Neuronal stem cell (in vitro differentiated cells): ENCODE measurements around the gene LUZP1.

Experiments used
- DNase-seq: peaks from one replicate; pipeline ENCODE4 v3.0.0-alpha.2; 2013; ENCODE audit warnings: low spot score
- H2AFZ ChIP-seq: one replicate; pipeline ENCODE4 v1.6.1; 2013; ENCODE audit warnings: mild to moderate bottlenecking, low read length, inconsistent platforms
- H2AK5ac ChIP-seq: 2 replicates; pipeline ENCODE4 v1.6.1; 2013; ENCODE audit warnings: low read depth, mild to moderate bottlenecking, inconsistent platforms, low read length, moderate library complexity, mixed read lengths
- H2BK120ac ChIP-seq: 2 replicates; pipeline ENCODE4 v1.6.1; 2013; ENCODE audit warnings: low read depth, mild to moderate bottlenecking, inconsistent platforms, low read length, moderate library complexity, mixed read lengths
- H2BK12ac ChIP-seq: one replicate; pipeline ENCODE4 v1.6.1; 2013; ENCODE audit warnings: low read length, inconsistent platforms
- H2BK15ac ChIP-seq: 2 replicates; pipeline ENCODE4 v1.6.1; 2013; ENCODE audit warnings: mild to moderate bottlenecking, low read length, inconsistent platforms, mixed read lengths
- H2BK5ac ChIP-seq: one replicate; pipeline ENCODE4 v1.6.1; 2013; ENCODE audit warnings: inconsistent platforms, mild to moderate bottlenecking, low read length, moderate library complexity
- H3K14ac ChIP-seq: one replicate; pipeline ENCODE4 v1.6.1; 2013; ENCODE audit warnings: low read length, inconsistent platforms
- H3K18ac ChIP-seq: 2 replicates; pipeline ENCODE4 v1.6.1; 2013; ENCODE audit warnings: low read length, inconsistent platforms
- H3K23ac ChIP-seq: 2 replicates; pipeline ENCODE4 v1.6.1; 2013; ENCODE audit warnings: low read depth, mild to moderate bottlenecking, mixed read lengths, low read length, inconsistent platforms; ENCODE audit not compliant: poor library complexity
- H3K27ac ChIP-seq: replicated peaks from 3 replicates; pipeline ENCODE4 v1.5.1; 2013; ENCODE audit warnings: low read length, inconsistent platforms
- H3K27me3 ChIP-seq, 3 experiments: 2 replicates each; pipeline ENCODE4 v1.6.1; 2013; ENCODE audit warnings: low read length in 3 of 3, mild to moderate bottlenecking in 2 of 3, inconsistent platforms in 1 of 3, low read depth in 1 of 3, mixed read lengths in 1 of 3, moderate library complexity in 1 of 3; ENCODE audit not compliant: control insufficient read depth in 3 of 3, insufficient read depth in 3 of 3
- H3K36me3 ChIP-seq, 2 donors: replicated peaks in 1 of 2; 2 replicates each; pipeline ENCODE4 v1.6.1; 2013; ENCODE audit warnings: low read length in 2 of 2; ENCODE audit not compliant: control insufficient read depth in 2 of 2, insufficient read depth in 2 of 2
- H3K4ac ChIP-seq: 2 replicates; pipeline ENCODE4 v1.6.1; 2013; ENCODE audit warnings: inconsistent platforms, mild to moderate bottlenecking, low read length, moderate library complexity
- H3K4me1 ChIP-seq, 2 donors: 1 replicate in 1 of 2; 2 replicates in 1 of 2; pipeline ENCODE4 v1.6.1; 2013; ENCODE audit warnings: low read length in 2 of 2, low read depth in 1 of 2; ENCODE audit not compliant: control insufficient read depth in 2 of 2, insufficient read depth in 1 of 2
- H3K4me2 ChIP-seq: one replicate; pipeline ENCODE4 v1.6.1; 2013; ENCODE audit warnings: mild to moderate bottlenecking, low read length, inconsistent platforms; ENCODE audit not compliant: insufficient read depth, poor library complexity, severe bottlenecking
- H3K4me3 ChIP-seq, 2 donors: 2 replicates each; pipeline ENCODE4 v1.5.1; 2013; ENCODE audit warnings: low read length in 2 of 2, mild to moderate bottlenecking in 2 of 2, inconsistent platforms in 1 of 2, moderate library complexity in 1 of 2
- H3K79me1 ChIP-seq: one replicate; pipeline ENCODE4 v1.6.1; 2013; ENCODE audit warnings: low read depth, mild to moderate bottlenecking, inconsistent platforms, low read length, moderate library complexity
- H3K9ac ChIP-seq: one replicate; pipeline ENCODE4 v1.6.1; 2013; ENCODE audit warnings: mild to moderate bottlenecking, low read depth, low read length, inconsistent platforms; ENCODE audit not compliant: poor library complexity
- H3K9me3 ChIP-seq, 2 donors: replicated peaks in 1 of 2; 2 replicates each; pipeline versions ENCODE3 to v1.6.1; 2013; ENCODE audit warnings: low read length in 2 of 2, mild to moderate bottlenecking in 2 of 2, inconsistent platforms in 1 of 2, low read depth in 1 of 2, mixed read lengths in 1 of 2, moderate library complexity in 1 of 2; ENCODE audit not compliant: control insufficient read depth in 2 of 2, insufficient read depth in 1 of 2
- H4K8ac ChIP-seq: one replicate; pipeline ENCODE4 v1.6.1; 2013; ENCODE audit warnings: low read depth, mild to moderate bottlenecking, inconsistent platforms, low read length, moderate library complexity
- H4K91ac ChIP-seq: one replicate; pipeline ENCODE4 v1.6.1; 2013; ENCODE audit warnings: low read length, low read depth, mild to moderate bottlenecking, inconsistent platforms; ENCODE audit not compliant: poor library complexity
- WGBS, 2 donors: extraction: QIAGEN DNeasy Blood & Tissue Kit; methylation state at CpG; one replicate each; pipeline ENCODE4 v1.1.7; 2013; ENCODE audit warnings: missing lambda C conversion rate in 2 of 2, mixed read lengths in 1 of 2; ENCODE audit not compliant: insufficient read length in 2 of 2, insufficient replicate concordance in 1 of 2; ENCODE audit errors: extremely low coverage in 2 of 2; 5-methylcytosine and 5-hydroxymethylcytosine counted together

The LUZP1 gene

DNA sequence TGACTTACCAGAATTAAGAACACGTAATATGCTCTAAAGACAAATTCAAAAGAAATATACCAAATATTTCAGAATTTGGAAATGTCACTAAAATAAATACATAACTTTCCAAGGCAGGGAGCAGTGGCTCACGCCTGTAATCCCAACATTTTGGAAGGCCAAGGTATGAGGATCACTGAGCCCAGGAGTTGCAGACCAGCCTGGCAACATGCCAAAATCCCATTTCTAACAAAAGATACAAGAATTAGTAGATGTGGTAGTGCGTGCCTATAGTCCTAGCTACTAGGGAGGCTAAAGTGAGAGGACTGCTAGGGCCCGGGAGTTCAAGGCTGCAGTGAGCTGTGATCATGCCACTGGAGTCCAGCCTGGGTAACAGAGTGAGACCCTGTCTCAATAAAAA lies 11.7 kb downstream of the LUZP1 start:
- Histone ChIP-seq H3K27me3 (no peaks in the 10 kb centered on the region), H2BK120ac (no peak overlapping the region), H3K4me3 (no peak overlapping the region), H2BK15ac (no peak overlapping the region), H3K79me1 (peaks cover 1% of the 10 kb centered on the region), H2AFZ (no peak overlapping the region), H3K9me3 (no peaks in the 10 kb centered on the region), H4K91ac (no peak overlapping the region), H3K4ac (no peak overlapping the region), H3K36me3 (no peaks in the 10 kb centered on the region), H3K23ac (no peak overlapping the region), H3K14ac (no peak overlapping the region), H3K4me1 (no peaks in the 10 kb centered on the region), H2AK5ac (no peak overlapping the region), H2BK5ac (no peak overlapping the region), H3K18ac (no peak overlapping the region), H3K27ac (no peak overlapping the region), H3K9ac (no peak overlapping the region), H3K4me2 (no peak overlapping the region), H4K8ac (no peak overlapping the region), H2BK12ac (no peak overlapping the region)
- DNase-seq, result no peak
- WGBS, 2 donors, result no CpG with 5 or more reads among the region's 4 CpGs

DNA sequence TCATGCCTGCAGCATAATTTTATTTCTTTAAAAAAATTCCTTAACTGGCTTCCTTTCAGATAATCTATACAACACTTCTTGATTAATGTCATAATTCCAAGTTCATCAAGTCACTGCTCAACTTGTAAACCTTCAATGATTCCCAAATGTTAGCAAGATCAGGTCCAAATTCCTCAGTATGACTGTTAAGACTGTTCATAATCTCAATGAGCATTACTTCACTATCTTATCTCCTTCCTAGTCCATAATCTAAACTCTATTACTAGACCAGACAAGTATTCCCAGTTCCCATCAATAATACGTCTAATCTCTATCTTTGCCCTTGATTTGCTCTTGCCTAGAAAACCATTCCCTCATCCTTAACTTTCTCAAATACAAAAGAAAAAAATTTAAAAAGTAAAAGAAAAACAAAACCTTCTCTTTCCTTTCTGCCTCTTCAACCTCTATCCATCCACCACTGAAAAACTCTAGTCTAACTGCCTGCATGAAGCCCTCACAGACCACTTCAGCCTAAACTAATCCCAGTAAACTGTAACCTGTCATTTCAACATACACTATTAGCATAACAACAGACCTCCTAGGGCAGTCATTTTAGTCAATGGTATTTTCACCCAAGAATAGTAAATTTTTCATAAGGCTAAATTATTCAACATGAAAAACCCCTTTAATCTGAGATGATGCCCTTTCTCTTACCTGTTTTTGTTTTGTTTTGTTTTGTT lies 15.5 kb downstream of the LUZP1 start:
- no peak overlapping the region for H4K91ac ChIP-seq
- H3K18ac ChIP-seq, result no peak overlapping the region
- H3K27me3 ChIP-seq, result no peaks in the 10 kb centered on the region
- H2BK15ac ChIP-seq, result no peak overlapping the region
- no peak overlapping the region for H2BK120ac ChIP-seq
- H3K4me2 ChIP-seq, result no peak overlapping the region
- no peak overlapping the region for H3K14ac ChIP-seq
- H3K27ac ChIP-seq, result no peak overlapping the region
- no peaks in the 10 kb centered on the region for H3K36me3 ChIP-seq
- no peaks in the 10 kb centered on the region for H3K4me1 ChIP-seq
- H2BK12ac ChIP-seq, result no peak overlapping the region
- no peak overlapping the region for H4K8ac ChIP-seq
- H2AK5ac ChIP-seq, result no peak overlapping the region
- no peak for DNase-seq
- H3K79me1 ChIP-seq, result no peaks in the 10 kb centered on the region
- H3K23ac ChIP-seq, result no peak overlapping the region
- H3K4me3 ChIP-seq, result no peak overlapping the region
- H3K9me3 ChIP-seq, result no peaks in the 10 kb centered on the region
- H3K9ac ChIP-seq, result no peak overlapping the region
- 100% methylated on average over 1 of the region's 1 CpG; no CpG with 5 or more reads in 1 of the 2 donors for WGBS, 2 donors
- no peak overlapping the region for H2BK5ac ChIP-seq
- no peak overlapping the region for H2AFZ ChIP-seq
- H3K4ac ChIP-seq, result no peak overlapping the region

DNA sequence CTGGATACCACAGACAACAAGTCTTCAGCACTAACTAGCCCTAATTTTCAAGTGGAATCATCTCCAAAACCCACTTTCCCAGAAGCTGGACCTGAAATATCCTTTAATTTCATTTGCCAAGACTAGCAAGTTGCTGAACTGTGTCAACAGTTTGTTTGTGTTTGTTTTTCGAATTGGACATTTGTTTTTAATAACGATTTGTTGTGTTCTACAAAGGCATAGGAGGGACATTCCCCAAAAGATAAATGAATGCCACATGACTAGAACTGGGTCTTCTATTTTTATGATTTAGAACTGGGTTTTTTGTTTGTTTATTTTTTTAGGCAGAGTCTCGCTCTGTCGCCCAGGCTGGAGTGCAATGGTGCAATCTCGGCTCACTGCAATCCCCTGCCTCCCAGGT lies 17.9 kb downstream of the LUZP1 start:
- no peak overlapping the region for H3K9ac ChIP-seq

DNA sequence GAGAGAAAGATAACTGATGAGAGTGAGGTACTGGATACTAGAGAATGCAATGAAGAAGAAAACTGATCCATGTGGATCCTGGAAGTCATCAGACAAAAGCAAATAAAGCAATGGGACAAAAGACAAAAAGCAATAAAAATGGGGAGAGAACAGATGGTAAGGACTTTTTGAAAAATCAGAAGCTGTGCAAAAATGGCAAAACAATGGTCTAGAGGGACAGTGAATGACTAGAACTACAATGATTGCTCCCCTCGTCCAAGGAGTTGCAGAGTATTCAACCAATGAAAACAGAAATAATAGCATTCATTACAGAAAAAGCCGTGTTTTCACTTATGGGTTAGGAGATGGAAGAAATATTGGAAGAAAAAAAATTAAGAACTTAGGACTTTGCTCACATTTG lies 18.5 kb downstream of the LUZP1 start:
- no peak overlapping the region for H3K4ac ChIP-seq
- H3K27ac ChIP-seq, result no peak overlapping the region
- H2BK15ac ChIP-seq, result no peak overlapping the region
- H2AFZ ChIP-seq, result no peak overlapping the region
- no CpG with 5 or more reads among the region's 2 CpGs for WGBS, 2 donors
- no peak overlapping the region for H3K4me2 ChIP-seq
- no peaks in the 10 kb centered on the region for H3K9me3 ChIP-seq
- no peak overlapping the region for H3K9ac ChIP-seq
- no peak overlapping the region for H2BK5ac ChIP-seq
- no peak for DNase-seq
- no peaks in the 10 kb centered on the region for H3K4me1 ChIP-seq
- H4K91ac ChIP-seq, result no peak overlapping the region
- H3K23ac ChIP-seq, result no peak overlapping the region
- no peak overlapping the region for H3K18ac ChIP-seq
- H2BK120ac ChIP-seq, result no peak overlapping the region
- H3K4me3 ChIP-seq, result no peak overlapping the region
- no peak overlapping the region for H2BK12ac ChIP-seq
- H3K36me3 ChIP-seq, result peaks cover 0 to 19% of the 10 kb centered on the region in 2 donors
- H4K8ac ChIP-seq, result no peak overlapping the region
- no peak overlapping the region for H2AK5ac ChIP-seq
- peaks cover 4% of the 10 kb centered on the region for H3K79me1 ChIP-seq
- H3K14ac ChIP-seq, result no peak overlapping the region
- H3K27me3 ChIP-seq, result no peaks in the 10 kb centered on the region

More for the DNA sequence above, 17.9 kb downstream of the LUZP1 start:
- Histone ChIP-seq H3K4me1 (no peaks in the 10 kb centered on the region), H3K18ac (no peak overlapping the region), H3K4me2 (no peak overlapping the region), H4K8ac (no peak overlapping the region), H3K4me3 (no peak overlapping the region), H2BK12ac (no peak overlapping the region), H2BK5ac (no peak overlapping the region), H2AFZ (no peak overlapping the region), H2BK15ac (no peak overlapping the region), H3K79me1 (peaks cover 3% of the 10 kb centered on the region), H2AK5ac (no peak overlapping the region), H3K4ac (no peak overlapping the region), H4K91ac (no peak overlapping the region), H3K36me3 (peaks cover 0 to 17% of the 10 kb centered on the region in 2 donors), H3K23ac (no peak overlapping the region), H2BK120ac (no peak overlapping the region), H3K14ac (no peak overlapping the region), H3K27me3 (no peaks in the 10 kb centered on the region), H3K9me3 (no peaks in the 10 kb centered on the region), H3K27ac (no peak overlapping the region)
- no peak for DNase-seq
- WGBS, 2 donors, result no CpG with 5 or more reads among the region's 5 CpGs
